Measurements from ENCODE around the gene RFX2.
"Not testable (repeated sequence)": the region's sequence is repeated elsewhere in the genome, so short reads cannot be mapped to it uniquely, and the experiment has no call there.

The RFX2 gene

GRCh38 chr19:6117534-6117933, 7.2 kb upstream of the RFX2 start:
- TF ChIP-seq JUND (IDR thresholded peaks at IDR 0.05; ENCODE audit: low read depth), result no peak
- in situ Hi-C loops (cut with HindIII; ENCODE audit: low pct_unique_long_range_greater_than_20kb, low sequenced_read_pairs), result no loop called here
- DNase-seq (ENCODE audit: low read depth in 1 of 2, low spot score in 1 of 2), result no peak

GRCh38 chr19:6116749-6117430, 6.6 kb upstream of the RFX2 start:
- DNase-seq (ENCODE audit: low read depth in 1 of 2, low spot score in 1 of 2), result no peak
- in situ Hi-C loops (cut with HindIII; ENCODE audit: low pct_unique_long_range_greater_than_20kb, low sequenced_read_pairs), result no loop called here
- no peak for TF ChIP-seq JUND (IDR thresholded peaks at IDR 0.05; ENCODE audit: low read depth)

- in situ Hi-C loops (cut with HindIII; ENCODE audit: low pct_unique_long_range_greater_than_20kb, low sequenced_read_pairs), result no loop called here
- DNase-seq (ENCODE audit: low read depth in 1 of 2, low spot score in 1 of 2), result no peak
- TF ChIP-seq JUND (IDR thresholded peaks at IDR 0.05; ENCODE audit: low read depth), result no peak
These were observed 5.7 kb upstream of the RFX2 start for GRCh38 chr19:6115992-6116391.

- no peak for TF ChIP-seq JUND (IDR thresholded peaks at IDR 0.05; ENCODE audit: low read depth)
- DNase-seq (ENCODE audit: low read depth in 1 of 2, low spot score in 1 of 2), result no peak
- in situ Hi-C loops (cut with HindIII; ENCODE audit: low pct_unique_long_range_greater_than_20kb, low sequenced_read_pairs), result no loop called here
These were observed 3.4 kb upstream of the RFX2 start for GRCh38 chr19:6113616-6114188.

GRCh38 chr19:6109947-6110346, 353 bp downstream of the RFX2 start:
- in situ Hi-C loops (cut with HindIII; ENCODE audit: low pct_unique_long_range_greater_than_20kb, low sequenced_read_pairs), result no loop called here
- TF ChIP-seq JUND (IDR thresholded peaks at IDR 0.05; ENCODE audit: low read depth), result no peak
- DNase-seq (ENCODE audit: low read depth in 1 of 2, low spot score in 1 of 2), result no peak

GRCh38 chr19:6108721-6109633, 1.3 kb downstream of the RFX2 start:
- TF ChIP-seq JUND (IDR thresholded peaks at IDR 0.05; ENCODE audit: low read depth), result no peak
- in situ Hi-C loops (cut with HindIII; ENCODE audit: low pct_unique_long_range_greater_than_20kb, low sequenced_read_pairs), result no loop called here
- DNase-seq (ENCODE audit: low read depth in 1 of 2, low spot score in 1 of 2), result peak in 1 of 2 experiments; percentile 40

- in situ Hi-C loops (cut with HindIII; ENCODE audit: low pct_unique_long_range_greater_than_20kb, low sequenced_read_pairs); DNase-seq (ENCODE audit: low read depth in 1 of 2, low spot score in 1 of 2): not testable (repeated sequence)
These were observed 3.5 kb downstream of the RFX2 start for GRCh38 chr19:6106643-6107294.

- in situ Hi-C loops (cut with HindIII; ENCODE audit: low pct_unique_long_range_greater_than_20kb, low sequenced_read_pairs), result no loop called here
- no peak for DNase-seq (ENCODE audit: low read depth in 1 of 2, low spot score in 1 of 2)
These were observed 4.9 kb downstream of the RFX2 start for GRCh38 chr19:6105444-6105843.

GRCh38 chr19:6103894-6104293, 6.4 kb downstream of the RFX2 start:
- no peak for TF ChIP-seq JUND (IDR thresholded peaks at IDR 0.05; ENCODE audit: low read depth)
- DNase-seq (ENCODE audit: low read depth in 1 of 2, low spot score in 1 of 2), result no peak
- in situ Hi-C loops (cut with HindIII; ENCODE audit: low pct_unique_long_range_greater_than_20kb, low sequenced_read_pairs), result no loop called here

More at GRCh38 chr19:6105444-6105843, 4.9 kb downstream of the RFX2 start:
- TF ChIP-seq JUND (IDR thresholded peaks at IDR 0.05; ENCODE audit: low read depth), result no peak

- no peak for DNase-seq (ENCODE audit: low read depth in 1 of 2, low spot score in 1 of 2)
- in situ Hi-C loops (cut with HindIII; ENCODE audit: low pct_unique_long_range_greater_than_20kb, low sequenced_read_pairs), result no loop called here
- no peak for TF ChIP-seq JUND (IDR thresholded peaks at IDR 0.05; ENCODE audit: low read depth)
These were observed 7.1 kb downstream of the RFX2 start for GRCh38 chr19:6103217-6103644.

GRCh38 chr19:6101991-6102390, 8.3 kb downstream of the RFX2 start:
- in situ Hi-C loops (cut with HindIII; ENCODE audit: low pct_unique_long_range_greater_than_20kb, low sequenced_read_pairs), result no loop called here
- TF ChIP-seq JUND (IDR thresholded peaks at IDR 0.05; ENCODE audit: low read depth), result no peak
- no peak for DNase-seq (ENCODE audit: low read depth in 1 of 2, low spot score in 1 of 2)

- in situ Hi-C loops (cut with HindIII; ENCODE audit: low pct_unique_long_range_greater_than_20kb, low sequenced_read_pairs), result no loop called here
- no peak for DNase-seq (ENCODE audit: low read depth in 1 of 2, low spot score in 1 of 2)
- no peak for TF ChIP-seq JUND (IDR thresholded peaks at IDR 0.05; ENCODE audit: low read depth)
These were observed 8.9 kb downstream of the RFX2 start for GRCh38 chr19:6101291-6101825.

Measured in T47D (cell line).